ENCODE results near the gene ATOH8.

Gene ATOH8

GRCh38 chr2:85790499-85791188 is 36.9 kb downstream of the ATOH8 start:
- no peak for DNase-seq

GRCh38 chr2:85791704-85792565 is 38.1 kb downstream of the ATOH8 start:
- no peak for DNase-seq

GRCh38 chr2:85792783-85793441 is 39.1 kb downstream of the ATOH8 start:
- no peak for DNase-seq

- DNase-seq = no peak
Measured at GRCh38 chr2:85793584-85793983, 39.8 kb downstream of the ATOH8 start.

- no peak for DNase-seq
Measured at GRCh38 chr2:85794038-85794441, 40.2 kb downstream of the ATOH8 start.

GRCh38 chr2:85794491-85795121 is 40.8 kb downstream of the ATOH8 start:
- DNase-seq = no peak

GRCh38 chr2:85795331-85796045 is 41.7 kb downstream of the ATOH8 start:
- DNase-seq = no peak

GRCh38 chr2:85796046-85796340 is 42.2 kb downstream of the ATOH8 start:
- DNase-seq = no peak

- no peak for DNase-seq
Measured at GRCh38 chr2:85796341-85797262, 42.8 kb downstream of the ATOH8 start.

- no peak for DNase-seq
Measured at GRCh38 chr2:85797263-85797660, 43.5 kb downstream of the ATOH8 start.

- DNase-seq = no peak
Measured at GRCh38 chr2:85797921-85798320, 44.1 kb downstream of the ATOH8 start.

- peak; percentile 26 for DNase-seq
Measured at GRCh38 chr2:85799215-85799956, 45.6 kb downstream of the ATOH8 start.

- DNase-seq = no peak
Measured at GRCh38 chr2:85800586-85800985, 46.8 kb downstream of the ATOH8 start.

- no peak for DNase-seq
Measured at GRCh38 chr2:85801871-85802270, 48.1 kb downstream of the ATOH8 start.

GRCh38 chr2:85802354-85803103 is 48.7 kb downstream of the ATOH8 start:
- no peak for DNase-seq

GRCh38 chr2:85803704-85804425 is 50.1 kb downstream of the ATOH8 start:
- DNase-seq = no peak

GRCh38 chr2:85804583-85804982 is 50.8 kb downstream of the ATOH8 start:
- DNase-seq = no peak

- no peak for DNase-seq
Measured at GRCh38 chr2:85806358-85807118, 52.7 kb downstream of the ATOH8 start.

- no peak for DNase-seq
Measured at GRCh38 chr2:85807756-85808155, 54.0 kb downstream of the ATOH8 start.

Measured in stimulated activated CD4-positive, alpha-beta T cell treated with anti-CD3 and anti-CD28 coated beads, Interleukin-1b, Interleukin-23, amount 100 ng/mL, for 48 hours (primary cell).